Measurements from ENCODE around the gene IMPDH1.

Gene IMPDH1

GRCh38 chr7:128360359-128360678, 49.5 kb downstream of the IMPDH1 start:
- DNase-seq (ENCODE audit: low read depth) = no peak

- no peak for DNase-seq (ENCODE audit: low read depth)
These were observed 49.8 kb downstream of the IMPDH1 start for GRCh38 chr7:128359939-128360338.

GRCh38 chr7:128359336-128359735, 50.4 kb downstream of the IMPDH1 start:
- DNase-seq (ENCODE audit: low read depth) = no peak

GRCh38 chr7:128358233-128358632, 51.5 kb downstream of the IMPDH1 start:
- no peak for DNase-seq (ENCODE audit: low read depth)

- no peak for DNase-seq (ENCODE audit: low read depth)
These were observed 52.6 kb downstream of the IMPDH1 start for GRCh38 chr7:128357217-128357613.

- no peak for DNase-seq (ENCODE audit: low read depth)
These were observed 53.1 kb downstream of the IMPDH1 start for GRCh38 chr7:128356546-128357216.

GRCh38 chr7:128353610-128354009, 56.2 kb downstream of the IMPDH1 start:
- no peak for DNase-seq (ENCODE audit: low read depth)

- DNase-seq (ENCODE audit: low read depth) = no peak
These were observed 56.6 kb downstream of the IMPDH1 start for GRCh38 chr7:128353189-128353588.

GRCh38 chr7:128352636-128353035, 57.1 kb downstream of the IMPDH1 start:
- no peak for DNase-seq (ENCODE audit: low read depth)

GRCh38 chr7:128352153-128352537, 57.6 kb downstream of the IMPDH1 start:
- DNase-seq (ENCODE audit: low read depth) = no peak

GRCh38 chr7:128351296-128352152, 58.3 kb downstream of the IMPDH1 start:
- no peak for DNase-seq (ENCODE audit: low read depth)

- no peak for DNase-seq (ENCODE audit: low read depth)
These were observed 59.0 kb downstream of the IMPDH1 start for GRCh38 chr7:128350708-128351295.

GRCh38 chr7:128349466-128349825, 60.3 kb downstream of the IMPDH1 start:
- DNase-seq (ENCODE audit: low read depth) = no peak

- DNase-seq (ENCODE audit: low read depth) = peak; percentile 25
These were observed 62.1 kb downstream of the IMPDH1 start for GRCh38 chr7:128347647-128348097.

GRCh38 chr7:128344431-128344774, 65.4 kb downstream of the IMPDH1 start:
- DNase-seq (ENCODE audit: low read depth) = no peak

- peak; percentile 75 for DNase-seq (ENCODE audit: low read depth)
These were observed 66.0 kb downstream of the IMPDH1 start, which contains the start of gene RBM28 for GRCh38 chr7:128343554-128344430. Gene RBM28 (minus strand): TSS chr7:128343908. CDS start chr7:128343793, 115 bp downstream.

All from activated T-helper 1 cell treated with Interleukin-2 at 50 U/mL for 16 hours (primary cell).